ENCODE measurements around the gene SMARCAL1. TPM values are rescaled to one million over a fixed set of nuclear protein-coding genes. Genes with fewer than 3 reads are reported as not detected.

Gene SMARCAL1
- total RNA-seq, 1 experiment from 2014 or later: 26.4 TPM

- Histone ChIP-seq H3K4me3 (ENCODE audit: low read depth in 2 of 2, low read length in 2 of 2) (no peak overlapping the region), H3K36me3 (ENCODE audit: control insufficient read depth, insufficient read depth, low read length) (no peaks in the 10 kb centered on the region), H3K27me3 (ENCODE audit: control insufficient read depth, insufficient read depth, low read length) (no peaks in the 10 kb centered on the region), H3K27ac (ENCODE audit: low read length) (no peak overlapping the region), H3K4me1 (ENCODE audit: control insufficient read depth, insufficient read depth, low read length) (no peaks in the 10 kb centered on the region), H3K9me3 (ENCODE audit: control insufficient read depth, insufficient read depth, low read depth, low read length) (no peaks in the 10 kb centered on the region)
- ATAC-seq (no peak), DNase-seq (ENCODE audit: low read depth, low spot score) (no peak)
- TF ChIP-seq, protein P1, sequence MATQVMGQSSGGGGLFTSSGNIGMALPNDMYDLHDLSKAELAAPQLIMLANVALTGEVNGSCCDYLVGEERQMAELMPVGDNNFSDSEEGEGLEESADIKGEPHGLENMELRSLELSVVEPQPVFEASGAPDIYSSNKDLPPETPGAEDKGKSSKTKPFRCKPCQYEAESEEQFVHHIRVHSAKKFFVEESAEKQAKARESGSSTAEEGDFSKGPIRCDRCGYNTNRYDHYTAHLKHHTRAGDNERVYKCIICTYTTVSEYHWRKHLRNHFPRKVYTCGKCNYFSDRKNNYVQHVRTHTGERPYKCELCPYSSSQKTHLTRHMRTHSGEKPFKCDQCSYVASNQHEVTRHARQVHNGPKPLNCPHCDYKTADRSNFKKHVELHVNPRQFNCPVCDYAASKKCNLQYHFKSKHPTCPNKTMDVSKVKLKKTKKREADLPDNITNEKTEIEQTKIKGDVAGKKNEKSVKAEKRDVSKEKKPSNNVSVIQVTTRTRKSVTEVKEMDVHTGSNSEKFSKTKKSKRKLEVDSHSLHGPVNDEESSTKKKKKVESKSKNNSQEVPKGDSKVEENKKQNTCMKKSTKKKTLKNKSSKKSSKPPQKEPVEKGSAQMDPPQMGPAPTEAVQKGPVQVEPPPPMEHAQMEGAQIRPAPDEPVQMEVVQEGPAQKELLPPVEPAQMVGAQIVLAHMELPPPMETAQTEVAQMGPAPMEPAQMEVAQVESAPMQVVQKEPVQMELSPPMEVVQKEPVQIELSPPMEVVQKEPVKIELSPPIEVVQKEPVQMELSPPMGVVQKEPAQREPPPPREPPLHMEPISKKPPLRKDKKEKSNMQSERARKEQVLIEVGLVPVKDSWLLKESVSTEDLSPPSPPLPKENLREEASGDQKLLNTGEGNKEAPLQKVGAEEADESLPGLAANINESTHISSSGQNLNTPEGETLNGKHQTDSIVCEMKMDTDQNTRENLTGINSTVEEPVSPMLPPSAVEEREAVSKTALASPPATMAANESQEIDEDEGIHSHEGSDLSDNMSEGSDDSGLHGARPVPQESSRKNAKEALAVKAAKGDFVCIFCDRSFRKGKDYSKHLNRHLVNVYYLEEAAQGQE (IDR thresholded peaks at IDR 0.05; ENCODE audit: insufficient read depth in 1 of 2, low read depth in 2 of 2, low read length in 1 of 2): no peak
- TF ChIP-seq, protein P2, sequence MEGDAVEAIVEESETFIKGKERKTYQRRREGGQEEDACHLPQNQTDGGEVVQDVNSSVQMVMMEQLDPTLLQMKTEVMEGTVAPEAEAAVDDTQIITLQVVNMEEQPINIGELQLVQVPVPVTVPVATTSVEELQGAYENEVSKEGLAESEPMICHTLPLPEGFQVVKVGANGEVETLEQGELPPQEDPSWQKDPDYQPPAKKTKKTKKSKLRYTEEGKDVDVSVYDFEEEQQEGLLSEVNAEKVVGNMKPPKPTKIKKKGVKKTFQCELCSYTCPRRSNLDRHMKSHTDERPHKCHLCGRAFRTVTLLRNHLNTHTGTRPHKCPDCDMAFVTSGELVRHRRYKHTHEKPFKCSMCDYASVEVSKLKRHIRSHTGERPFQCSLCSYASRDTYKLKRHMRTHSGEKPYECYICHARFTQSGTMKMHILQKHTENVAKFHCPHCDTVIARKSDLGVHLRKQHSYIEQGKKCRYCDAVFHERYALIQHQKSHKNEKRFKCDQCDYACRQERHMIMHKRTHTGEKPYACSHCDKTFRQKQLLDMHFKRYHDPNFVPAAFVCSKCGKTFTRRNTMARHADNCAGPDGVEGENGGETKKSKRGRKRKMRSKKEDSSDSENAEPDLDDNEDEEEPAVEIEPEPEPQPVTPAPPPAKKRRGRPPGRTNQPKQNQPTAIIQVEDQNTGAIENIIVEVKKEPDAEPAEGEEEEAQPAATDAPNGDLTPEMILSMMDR (IDR thresholded peaks at IDR 0.05): no peak
- TF ChIP-seq TCF7L2 (IDR thresholded peaks at IDR 0.05; ENCODE audit: low read depth, low read length): no peak
- BruUV-seq (replicated peaks): no TSS peak
- intact Hi-C loops (cut with micrococcal nuclease; ENCODE audit: unreplicated experiment): no loop called here
- POLR2A ChIA-PET: no interaction called here
- CTCF ChIA-PET: no interaction called here
- in situ Hi-C loops (cut with HindIII; ENCODE audit: low pct_unique_long_range_greater_than_20kb, low sequenced_read_pairs): no loop called here
These were observed 77.8 kb downstream of the SMARCAL1 start for GRCh38 chr2:216490061-216490460.

- Histone ChIP-seq H3K4me3 (ENCODE audit: low read depth in 2 of 2, low read length in 2 of 2) (no peak overlapping the region), H3K9me3 (ENCODE audit: control insufficient read depth, insufficient read depth, low read depth, low read length) (no peaks in the 10 kb centered on the region), H3K4me1 (ENCODE audit: control insufficient read depth, insufficient read depth, low read length) (no peaks in the 10 kb centered on the region), H3K36me3 (ENCODE audit: control insufficient read depth, insufficient read depth, low read length) (no peaks in the 10 kb centered on the region), H3K27me3 (ENCODE audit: control insufficient read depth, insufficient read depth, low read length) (no peaks in the 10 kb centered on the region), H3K27ac (ENCODE audit: low read length) (no peak overlapping the region)
- no peak for TF ChIP-seq TCF7L2 (IDR thresholded peaks at IDR 0.05; ENCODE audit: low read depth, low read length)
- no peak for TF ChIP-seq POLR2AphosphoS5 (IDR thresholded peaks at IDR 0.05; ENCODE audit: low read depth, low read length)
- TF ChIP-seq, protein P2 (IDR thresholded peaks at IDR 0.05): no peak
- no peak for TF ChIP-seq SIN3A (IDR thresholded peaks at IDR 0.05; ENCODE audit: borderline replicate concordance, insufficient read depth, low read depth, low read length)
- TF ChIP-seq, protein P1 (IDR thresholded peaks at IDR 0.05; ENCODE audit: insufficient read depth in 1 of 2, low read depth in 2 of 2, low read length in 1 of 2): no peak
- no peak for ATAC-seq
- intact Hi-C loops (cut with micrococcal nuclease; ENCODE audit: unreplicated experiment) (no loop called here), in situ Hi-C loops (cut with HindIII; ENCODE audit: low pct_unique_long_range_greater_than_20kb, low sequenced_read_pairs) (no loop called here)
- POLR2A ChIA-PET: no interaction called here
- no peak for DNase-seq (ENCODE audit: low read depth, low spot score)
- CTCF ChIA-PET: no interaction called here
- no TSS peak for BruUV-seq (replicated peaks)
These were observed 79.7 kb downstream of the SMARCAL1 start for GRCh38 chr2:216491793-216492596.
